Activated naive CD4-positive, alpha-beta T cell (primary cell): Measurements from ENCODE around the gene BPNT1.
"Not testable (repeated sequence)": the region's sequence is repeated elsewhere in the genome, so short reads cannot be mapped to it uniquely, and the experiment has no call there.

Source experiments
- DNase-seq, 4 experiments: peaks; one replicate each; lab custom pipeline; 2025; lab: John Stamatoyannopoulos, UW

Gene BPNT1

GRCh38 chr1:220077887-220078286 lies 11.7 kb downstream of the BPNT1 start:
- DNase-seq, result no peak

- no peak for DNase-seq
These were observed 12.5 kb downstream of the BPNT1 start for GRCh38 chr1:220076861-220077762.

GRCh38 chr1:220067269-220068204 lies 22.1 kb downstream of the BPNT1 start:
- no peak for DNase-seq

- DNase-seq, result no peak
These were observed 27.0 kb downstream of the BPNT1 start for GRCh38 chr1:220062629-220063028.

- no peak for DNase-seq
These were observed 28.7 kb downstream of the BPNT1 start for GRCh38 chr1:220060876-220061275.

- DNase-seq, result no peak
These were observed 33.2 kb downstream of the BPNT1 start for GRCh38 chr1:220056374-220056773.

- peak; percentile 77 to 88 (median 84) for DNase-seq
These were observed 43.3 kb downstream of the BPNT1 start, which contains the start of gene EPRS1 for GRCh38 chr1:220046052-220046930. Gene EPRS1 (minus strand): TSS chr1:220046505. CDS start chr1:220046388, 117 bp downstream.

- DNase-seq, result no peak
These were observed 44.1 kb downstream of the BPNT1 start for GRCh38 chr1:220045356-220046051.

GRCh38 chr1:220044678-220045355 lies 44.8 kb downstream of the BPNT1 start:
- no peak for DNase-seq

- no peak for DNase-seq
These were observed 45.9 kb downstream of the BPNT1 start for GRCh38 chr1:220043646-220044045.

- DNase-seq, result no peak
These were observed 49.5 kb downstream of the BPNT1 start for GRCh38 chr1:220040028-220040596.

- DNase-seq, result no peak
These were observed 50.9 kb downstream of the BPNT1 start for GRCh38 chr1:220038640-220039039.

GRCh38 chr1:220037810-220038209 lies 51.8 kb downstream of the BPNT1 start:
- DNase-seq, result not testable (repeated sequence)

GRCh38 chr1:220032911-220033310 lies 56.7 kb downstream of the BPNT1 start:
- no peak for DNase-seq

- DNase-seq, result no peak
These were observed 58.3 kb downstream of the BPNT1 start for GRCh38 chr1:220031287-220031686.

GRCh38 chr1:220028346-220028895 lies 61.2 kb downstream of the BPNT1 start:
- no peak for DNase-seq

GRCh38 chr1:220019071-220019470 lies 70.5 kb downstream of the BPNT1 start:
- DNase-seq, result no peak

GRCh38 chr1:220013497-220013896 lies 76.1 kb downstream of the BPNT1 start:
- DNase-seq, result no peak

- DNase-seq, result no peak
These were observed 77.3 kb downstream of the BPNT1 start for GRCh38 chr1:220012259-220012658.

GRCh38 chr1:220011620-220012019 lies 78.0 kb downstream of the BPNT1 start:
- no peak for DNase-seq
